Measurements from ENCODE around the gene HSPE1. TPM values are rescaled to one million over a fixed set of nuclear protein-coding genes. Genes with fewer than 3 reads are reported as not detected.
A peak's percentile ranks its signal among the peaks of the same experiment; 100 is the strongest.
"Not testable (repeated sequence)": the region's sequence is repeated elsewhere in the genome, so short reads cannot be mapped to it uniquely, and the experiment has no call there.

HSPE1 gene
- total and polyA plus RNA-seq, 2 of the 8 experiments (the other 6 are each of a cell fraction or from before 2014, with no cell fraction given) = 206 to 377 TPM

- not testable (repeated sequence) for H3K79me1 ChIP-seq (ENCODE audit: low read depth, low read length); H3K27ac ChIP-seq (ENCODE audit: low read depth, low read length); H4K8ac ChIP-seq (ENCODE audit: extremely low read depth, insufficient read depth, low read length); H3K4me2 ChIP-seq (ENCODE audit: insufficient read depth in 1 of 2, low read depth in 2 of 2, low read length in 2 of 2); H3K56ac ChIP-seq (replicated peaks; ENCODE audit: insufficient read length, low read depth, low read length); H3K4ac ChIP-seq (replicated peaks; ENCODE audit: insufficient read length, low read depth, low read length); H2BK5ac ChIP-seq (ENCODE audit: low read depth, low read length); H3K9ac ChIP-seq (replicated peaks in 1 of 4; ENCODE audit: extremely low read depth in 1 of 4, low read depth in 3 of 4, low read length in 3 of 4); H3K23me2 ChIP-seq (ENCODE audit: low read depth, low read length); H2BK20ac ChIP-seq (ENCODE audit: low read length); DNase-seq (ENCODE audit: low read depth in 1 of 2, low spot score in 2 of 2); H3K23ac ChIP-seq (ENCODE audit: insufficient read length); H4K5ac ChIP-seq (ENCODE audit: insufficient read length, low read depth, low read length); H4K91ac ChIP-seq (replicated peaks; ENCODE audit: insufficient read length, low read length); H2BK12ac ChIP-seq (ENCODE audit: low read depth, low read length); H3K27me3 ChIP-seq (replicated peaks in 1 of 4; ENCODE audit: control insufficient read depth in 3 of 4, extremely low read depth in 1 of 4, insufficient read depth in 3 of 4, low read length in 3 of 4); H3K4me1 ChIP-seq (replicated peaks in 1 of 4; ENCODE audit: control insufficient read depth in 3 of 4, insufficient read depth in 4 of 4, low read length in 3 of 4); H2AK5ac ChIP-seq (ENCODE audit: low read depth, low read length); H2BK120ac ChIP-seq (replicated peaks; ENCODE audit: low read depth, low read length); H3K14ac ChIP-seq (ENCODE audit: insufficient read length); H2BK15ac ChIP-seq (ENCODE audit: low read length); H3K4me3 ChIP-seq (ENCODE audit: extremely low read depth in 1 of 4, insufficient read depth in 2 of 4, low read depth in 3 of 4, low read length in 4 of 4); H3K18ac ChIP-seq (ENCODE audit: extremely low read depth, low read length); H3K36me3 ChIP-seq (ENCODE audit: control insufficient read depth in 2 of 4, insufficient read depth in 4 of 4, low read length in 3 of 4); FAIRE-seq; H4K20me1 ChIP-seq (replicated peaks in 1 of 2; ENCODE audit: control insufficient read depth in 1 of 2, insufficient read depth in 2 of 2, low read length in 2 of 2); H3K9me3 ChIP-seq (ENCODE audit: insufficient read depth in 2 of 2, low read depth in 1 of 2, low read length in 1 of 2)
- POLR2A ChIA-PET (ENCODE audit: partially characterized antibody) = interaction anchor here (1.1 to 4.8 kb wide), 5 partner anchors 16 to 62 kb away, joined by 3 to 40 read pairs (median 8); partner anchors contain the start of genes HSPD1, HSPE1 and SF3B1
- Histone ChIP-seq H2AFZ (ENCODE audit: low read length) (peak overlapping the region; percentile 61; the same call in 1 of the 2 replicates), H3K79me2 (ENCODE audit: control insufficient read depth in 1 of 2, insufficient read depth in 2 of 2, low read length in 2 of 2) (peaks cover 12 to 20% of the 10 kb centered on the region in 2 experiments)
- CTCF ChIA-PET (ENCODE audit: partially characterized antibody) = interaction anchor here (0.5 to 2.4 kb wide), 5 partner anchors 10 to 1697 kb away, joined by 3 to 7 read pairs (median 4); no protein-coding TSS in a partner anchor
- TF ChIP-seq SP1 (IDR thresholded peaks at IDR 0.05; ENCODE audit: low read depth, low read length) = peak; percentile 48; the same call in 1 of the 2 replicates
- WGBS, 2 experiments (ENCODE audit: extremely low coverage in 1 of 2, insufficient coverage in 1 of 2, insufficient read length in 1 of 2, insufficient replicate concordance in 2 of 2, low coverage in 1 of 2, low lambda C conversion rate in 2 of 2, missing lambda C conversion rate in 1 of 2) = 95% methylated on average over 6 of the region's 6 CpGs; no CpG with 5 or more reads in 1 of the 2 experiments
Observed at GRCh38 chr2:197450935-197451358, 49.2 kb upstream of the HSPE1 start.
